Neural progenitor cell (in vitro differentiated cells): Measurements from ENCODE around the gene CCDC167. TPM values are rescaled to one million over a fixed set of nuclear protein-coding genes. Genes with fewer than 3 reads are reported as not detected.

Experiments used
- DNase-seq: peaks from one replicate; pipeline ENCODE4 v3.0.0-alpha.2; 2016; ENCODE audit warnings: low spot score
- H2AFZ ChIP-seq: fragments of 200-600 bp; sonication (generic); replicated peaks from 2 replicates; pipeline ENCODE4 v1.6.1; 2016; ENCODE audit warnings: antibody characterized with exemption
- H3F3A ChIP-seq: fragments of 200-600 bp; sonication (generic); 2 replicates; pipeline ENCODE4 v1.6.1; 2016; ENCODE audit warnings: antibody characterized with exemption, low read depth
- H3K27ac ChIP-seq: fragments of 200-600 bp; sonication (generic); 2 replicates; pipeline ENCODE4 v1.5.1; 2016; ENCODE audit warnings: mild to moderate bottlenecking
- H3K27me3 ChIP-seq: fragments of 200-600 bp; sonication (generic); 2 replicates; pipeline ENCODE4 v1.6.1; 2016; ENCODE audit warnings: mild to moderate bottlenecking, moderate library complexity
- H3K36me3 ChIP-seq: fragments of 200-600 bp; sonication (generic); 2 replicates; pipeline ENCODE4 v1.5.1; 2016
- H3K4me1 ChIP-seq: fragments of 200-600 bp; sonication (generic); 2 replicates; pipeline ENCODE4 v1.6.1; 2016; ENCODE audit warnings: mixed run types
- H3K4me2 ChIP-seq: fragments of 200-600 bp; sonication (generic); 2 replicates; pipeline ENCODE4 v1.6.1; 2016
- H3K4me3 ChIP-seq: fragments of 200-600 bp; sonication (generic); 2 replicates; pipeline ENCODE4 v1.5.1; 2016
- H3K79me2 ChIP-seq: fragments of 200-600 bp; sonication (generic); 2 replicates; pipeline ENCODE4 v1.6.1; 2016; ENCODE audit warnings: low read depth
- H3K9ac ChIP-seq: fragments of 200-600 bp; sonication (generic); 2 replicates; pipeline ENCODE4 v1.6.1; 2016
- H3K9me3 ChIP-seq: fragments of 200-600 bp; sonication (generic); 2 replicates; pipeline ENCODE4 v1.5.1; 2016; ENCODE audit warnings: low read depth
- H4K20me1 ChIP-seq: fragments of 200-600 bp; sonication (generic); 2 replicates; pipeline ENCODE4 v1.6.1; 2016; ENCODE audit warnings: low read depth
- H3K27ac Mint-ChIP-seq: 3 replicates; pipeline ENCODE4 v1.8.0; 2021; ENCODE audit warnings: mixed read lengths
- H3K27me3 Mint-ChIP-seq: 2 replicates; pipeline ENCODE4 v1.8.0; 2022; ENCODE audit warnings: low read depth, mild to moderate bottlenecking, inconsistent platforms, moderate library complexity, mixed read lengths; ENCODE audit not compliant: insufficient read depth
- H3K36me3 Mint-ChIP-seq: 3 replicates; pipeline ENCODE4 v1.8.0; 2021; ENCODE audit warnings: mixed read lengths
- H3K4me1 Mint-ChIP-seq: 3 replicates; pipeline ENCODE4 v1.8.0; 2021; ENCODE audit warnings: mixed read lengths
- H3K4me3 Mint-ChIP-seq: 3 replicates; pipeline ENCODE4 v1.8.0; 2021; ENCODE audit warnings: mild to moderate bottlenecking, moderate library complexity, mixed read lengths
- H3K9me3 Mint-ChIP-seq: 3 replicates; pipeline ENCODE4 v1.8.0; 2020; ENCODE audit warnings: mixed read lengths
- CTCF ChIP-seq: fragments of 200-600 bp; sonication (generic); IDR thresholded peaks from 2 replicates; pipeline ENCODE4 v1.5.1; 2017; ENCODE audit warnings: antibody characterized with exemption, mild to moderate bottlenecking
- EZH2 ChIP-seq: fragments of 200-600 bp; sonication (generic); IDR thresholded peaks from 2 replicates; pipeline ENCODE4 v1.6.1; 2017; ENCODE audit warnings: antibody characterized with exemption, mild to moderate bottlenecking, moderate library complexity
- EZH2phosphoT487 ChIP-seq: fragments of 200-600 bp; sonication (generic); IDR thresholded peaks from 2 replicates; pipeline ENCODE4 v1.6.1; 2017; ENCODE audit warnings: antibody characterized with exemption
- total RNA-seq: library from RNA; depleted of rRNA; stranded (reverse); fragments of >200 nt; gene quantifications from 2 replicates; pipeline ENCODE4 v1.2.3, GENCODE V29; 2015; ENCODE audit warnings: low replicate concordance

The CCDC167 gene
- total RNA-seq, 1 donor from 2014 or later, result 30.4 TPM

DNA sequence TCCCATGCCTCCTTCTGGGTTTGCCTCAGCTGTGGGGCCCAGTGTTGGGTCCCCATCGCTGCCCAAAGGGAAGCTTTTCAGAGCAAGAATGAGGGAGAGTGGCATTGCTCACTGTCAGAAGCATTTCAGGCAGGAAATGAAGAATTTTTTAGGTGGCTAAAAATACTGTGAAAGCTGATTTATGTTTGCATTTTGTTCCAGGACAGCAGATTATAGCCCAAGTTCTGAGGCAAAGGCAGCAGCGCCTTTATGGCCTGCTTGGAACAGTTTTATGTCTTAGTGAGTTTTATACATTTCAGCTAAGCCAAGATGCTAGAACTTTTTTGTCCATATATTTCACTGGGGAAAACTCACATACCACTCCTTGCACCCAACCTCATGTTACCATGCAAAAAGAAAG lies 4.3 kb upstream of the CCDC167 start:
- no peaks in the 10 kb centered on the region for H4K20me1 ChIP-seq
- no peak overlapping the region for H2AFZ ChIP-seq
- H3K9me3 Mint-ChIP-seq, result no peaks in the 10 kb centered on the region
- H3K27ac Mint-ChIP-seq, result no peak overlapping the region
- H3K4me2 ChIP-seq, result no peak overlapping the region
- H3K36me3 ChIP-seq, result no peaks in the 10 kb centered on the region
- no peaks in the 10 kb centered on the region for H3K9me3 ChIP-seq
- peaks cover 36% of the 10 kb centered on the region for H3K4me1 Mint-ChIP-seq
- H3K4me1 ChIP-seq, result peaks cover 15% of the 10 kb centered on the region
- peaks cover 18% of the 10 kb centered on the region for H3F3A ChIP-seq
- H3K27me3 Mint-ChIP-seq, result no peaks in the 10 kb centered on the region
- H3K27me3 ChIP-seq, result peaks cover 46% of the 10 kb centered on the region
- no peaks in the 10 kb centered on the region for H3K36me3 Mint-ChIP-seq
- no peak for DNase-seq
- H3K4me3 ChIP-seq, result no peak overlapping the region
- peaks cover 3% of the 10 kb centered on the region for H3K79me2 ChIP-seq
- no peak overlapping the region for H3K4me3 Mint-ChIP-seq
- no peak for TF ChIP-seq CTCF
- TF ChIP-seq EZH2phosphoT487, result no peak
- no peak for TF ChIP-seq EZH2
- no peak overlapping the region for H3K27ac ChIP-seq
- no peak overlapping the region for H3K9ac ChIP-seq

DNA sequence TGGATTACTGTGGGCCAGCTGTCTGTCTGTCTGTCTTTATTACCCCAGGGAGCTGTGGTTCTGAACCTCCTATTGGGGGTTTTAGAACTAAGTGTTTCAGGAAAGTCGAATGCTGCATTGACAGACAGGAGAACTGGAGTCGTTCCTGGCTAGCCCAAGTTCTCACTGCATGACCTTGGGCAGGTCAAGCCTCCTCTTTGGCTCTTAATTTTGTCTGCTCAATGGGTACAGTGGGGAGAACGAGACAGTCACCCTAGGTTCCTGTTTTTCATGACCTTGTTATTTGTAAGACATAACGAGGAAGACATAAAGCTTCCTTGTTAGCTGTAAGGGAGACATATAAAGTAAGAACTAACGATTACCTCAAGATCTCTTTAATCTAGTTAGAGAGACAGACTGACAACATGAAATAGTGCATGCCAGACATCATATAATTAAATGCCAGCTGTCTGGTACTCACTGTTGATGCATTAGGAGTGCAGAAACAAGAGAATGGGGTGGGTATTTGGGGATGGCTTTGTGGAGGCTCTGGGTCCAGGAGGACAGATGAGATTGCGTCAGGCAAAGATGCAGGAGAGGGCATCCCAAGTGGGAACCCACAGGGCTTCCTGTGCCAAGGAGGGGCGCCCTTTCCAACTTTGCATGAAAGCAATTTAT lies 3.7 kb upstream of the CCDC167 start:
- Histone ChIP-seq H3K9ac (no peak overlapping the region), H3K4me1 (peaks cover 18% of the 10 kb centered on the region), H4K20me1 (no peaks in the 10 kb centered on the region), H3F3A (peaks cover 17% of the 10 kb centered on the region), H3K9me3 (no peaks in the 10 kb centered on the region), H3K4me3 (no peak overlapping the region), H3K27me3 (peaks cover 46% of the 10 kb centered on the region), H3K27ac (no peak overlapping the region), H3K4me2 (peak overlapping the region; percentile 3), H2AFZ (no peak overlapping the region), H3K79me2 (peaks cover 9% of the 10 kb centered on the region), H3K36me3 (no peaks in the 10 kb centered on the region)
- Mint-ChIP-seq H3K27ac (no peak overlapping the region), H3K36me3 (no peaks in the 10 kb centered on the region), H3K4me1 (peaks cover 40% of the 10 kb centered on the region), H3K9me3 (no peaks in the 10 kb centered on the region), H3K4me3 (no peak overlapping the region), H3K27me3 (no peaks in the 10 kb centered on the region)
- no peak for DNase-seq
- TF ChIP-seq CTCF, result no peak
- no peak for TF ChIP-seq EZH2

GRCh38 chr6:37502703-37503291 lies 3.1 kb upstream of the CCDC167 start:
- TF ChIP-seq EZH2 (no peak), EZH2phosphoT487 (no peak), CTCF (no peak)
- no peak overlapping the region for H2AFZ ChIP-seq
- Mint-ChIP-seq H3K27me3 (peaks cover under 1% of the 10 kb centered on the region), H3K4me3 (no peak overlapping the region), H3K27ac (no peak overlapping the region), H3K36me3 (peaks cover 2% of the 10 kb centered on the region), H3K4me1 (peaks cover 44% of the 10 kb centered on the region), H3K9me3 (no peaks in the 10 kb centered on the region)
- H3K9ac ChIP-seq, result no peak overlapping the region
- no peaks in the 10 kb centered on the region for H3K36me3 ChIP-seq
- H3K27ac ChIP-seq, result no peak overlapping the region
- H3K9me3 ChIP-seq, result no peaks in the 10 kb centered on the region
- H3F3A ChIP-seq, result peaks cover 11% of the 10 kb centered on the region
- H4K20me1 ChIP-seq, result no peaks in the 10 kb centered on the region
- peaks cover 16% of the 10 kb centered on the region for H3K79me2 ChIP-seq
- peaks cover 18% of the 10 kb centered on the region for H3K4me1 ChIP-seq
- H3K27me3 ChIP-seq, result peaks cover 46% of the 10 kb centered on the region
- DNase-seq, result no peak
- H3K4me3 ChIP-seq, result no peak overlapping the region
- H3K4me2 ChIP-seq, result peak overlapping the region; percentile 3
